GM04503 (cell line): ENCODE measurements around the gene SYT1.
A peak's percentile ranks its signal among the peaks of the same experiment; 100 is the strongest.

ENCODE experiments used
- DNase-seq: peaks from one replicate; pipeline ENCODE4 v3.0.0-alpha.2; 2012; ENCODE audit warnings: low read depth

The SYT1 gene

GRCh38 chr12:79057540-79057939 is 193.0 kb downstream of the SYT1 start:
- no peak for DNase-seq

- no peak for DNase-seq
Measured at GRCh38 chr12:79058342-79058741, 193.8 kb downstream of the SYT1 start.

- no peak for DNase-seq
Measured at GRCh38 chr12:79059557-79059956, 195.0 kb downstream of the SYT1 start.

- DNase-seq = no peak
Measured at GRCh38 chr12:79063258-79063657, 198.7 kb downstream of the SYT1 start.

- no peak for DNase-seq
Measured at GRCh38 chr12:79067977-79068376, 203.4 kb downstream of the SYT1 start.

GRCh38 chr12:79069009-79069408 is 204.4 kb downstream of the SYT1 start:
- no peak for DNase-seq

GRCh38 chr12:79071498-79071897 is 206.9 kb downstream of the SYT1 start:
- DNase-seq = no peak

- DNase-seq = no peak
Measured at GRCh38 chr12:79073506-79073905, 208.9 kb downstream of the SYT1 start.

GRCh38 chr12:79082595-79082994 is 218.0 kb downstream of the SYT1 start:
- DNase-seq = no peak

GRCh38 chr12:79083181-79083580 is 218.6 kb downstream of the SYT1 start:
- DNase-seq = no peak

GRCh38 chr12:79085106-79085682 is 220.6 kb downstream of the SYT1 start:
- no peak for DNase-seq

- no peak for DNase-seq
Measured at GRCh38 chr12:79086541-79087296, 222.1 kb downstream of the SYT1 start.

GRCh38 chr12:79098530-79098929 is 234.0 kb downstream of the SYT1 start:
- no peak for DNase-seq

- no peak for DNase-seq
Measured at GRCh38 chr12:79108962-79109361, 244.4 kb downstream of the SYT1 start.

- DNase-seq = no peak
Measured at GRCh38 chr12:79114896-79115295, 250.3 kb downstream of the SYT1 start.

GRCh38 chr12:79115743-79116142 is 251.2 kb downstream of the SYT1 start:
- DNase-seq = no peak

GRCh38 chr12:79119796-79120195 is 255.2 kb downstream of the SYT1 start:
- no peak for DNase-seq

- DNase-seq = no peak
Measured at GRCh38 chr12:79121486-79121885, 256.9 kb downstream of the SYT1 start.

GRCh38 chr12:79124385-79124784 is 259.8 kb downstream of the SYT1 start:
- no peak for DNase-seq

GRCh38 chr12:79125358-79125757 is 260.8 kb downstream of the SYT1 start:
- no peak for DNase-seq

- peak; percentile 86 for DNase-seq
Measured at GRCh38 chr12:79127271-79127751, 262.7 kb downstream of the SYT1 start.

- no peak for DNase-seq
Measured at GRCh38 chr12:79128956-79129355, 264.4 kb downstream of the SYT1 start.

- DNase-seq = no peak
Measured at GRCh38 chr12:79138872-79139271, 274.3 kb downstream of the SYT1 start.

- DNase-seq = no peak
Measured at GRCh38 chr12:79140711-79141110, 276.1 kb downstream of the SYT1 start.
